Measurements from ENCODE around the gene SMG7. TPM values are rescaled to one million over a fixed set of nuclear protein-coding genes. Genes with fewer than 3 reads are reported as not detected.

Gene SMG7
- total RNA-seq, 4 donors from 2014 or later, result 30.3 to 59.9 (median 38.4) TPM

DNA sequence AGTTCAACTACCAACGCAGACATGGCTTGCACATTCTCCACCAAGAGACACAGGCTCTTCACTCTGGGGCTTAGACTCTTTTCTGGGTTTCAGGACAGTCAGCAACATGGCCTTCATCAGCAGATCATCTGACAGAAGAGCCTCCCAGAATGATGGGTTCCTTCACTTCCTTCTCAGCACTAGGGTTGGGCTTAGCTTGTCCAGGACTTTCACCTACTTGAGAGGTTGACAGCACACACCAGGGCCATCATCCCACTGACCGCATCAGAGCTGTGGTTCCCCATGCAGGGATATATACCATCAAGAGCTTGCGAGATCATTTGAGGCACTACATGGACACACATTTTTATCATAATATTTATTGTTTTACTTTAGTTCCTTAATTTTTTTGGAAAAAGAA, 128.3 kb downstream of the SMG7 start:
- DNase-seq (ENCODE audit: low spot score) (no peak), ATAC-seq (ENCODE audit: low FRiP score) (no peak)
- TF ChIP-seq, protein P1, sequence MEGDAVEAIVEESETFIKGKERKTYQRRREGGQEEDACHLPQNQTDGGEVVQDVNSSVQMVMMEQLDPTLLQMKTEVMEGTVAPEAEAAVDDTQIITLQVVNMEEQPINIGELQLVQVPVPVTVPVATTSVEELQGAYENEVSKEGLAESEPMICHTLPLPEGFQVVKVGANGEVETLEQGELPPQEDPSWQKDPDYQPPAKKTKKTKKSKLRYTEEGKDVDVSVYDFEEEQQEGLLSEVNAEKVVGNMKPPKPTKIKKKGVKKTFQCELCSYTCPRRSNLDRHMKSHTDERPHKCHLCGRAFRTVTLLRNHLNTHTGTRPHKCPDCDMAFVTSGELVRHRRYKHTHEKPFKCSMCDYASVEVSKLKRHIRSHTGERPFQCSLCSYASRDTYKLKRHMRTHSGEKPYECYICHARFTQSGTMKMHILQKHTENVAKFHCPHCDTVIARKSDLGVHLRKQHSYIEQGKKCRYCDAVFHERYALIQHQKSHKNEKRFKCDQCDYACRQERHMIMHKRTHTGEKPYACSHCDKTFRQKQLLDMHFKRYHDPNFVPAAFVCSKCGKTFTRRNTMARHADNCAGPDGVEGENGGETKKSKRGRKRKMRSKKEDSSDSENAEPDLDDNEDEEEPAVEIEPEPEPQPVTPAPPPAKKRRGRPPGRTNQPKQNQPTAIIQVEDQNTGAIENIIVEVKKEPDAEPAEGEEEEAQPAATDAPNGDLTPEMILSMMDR (IDR thresholded peaks at IDR 0.05), result no peak

DNA sequence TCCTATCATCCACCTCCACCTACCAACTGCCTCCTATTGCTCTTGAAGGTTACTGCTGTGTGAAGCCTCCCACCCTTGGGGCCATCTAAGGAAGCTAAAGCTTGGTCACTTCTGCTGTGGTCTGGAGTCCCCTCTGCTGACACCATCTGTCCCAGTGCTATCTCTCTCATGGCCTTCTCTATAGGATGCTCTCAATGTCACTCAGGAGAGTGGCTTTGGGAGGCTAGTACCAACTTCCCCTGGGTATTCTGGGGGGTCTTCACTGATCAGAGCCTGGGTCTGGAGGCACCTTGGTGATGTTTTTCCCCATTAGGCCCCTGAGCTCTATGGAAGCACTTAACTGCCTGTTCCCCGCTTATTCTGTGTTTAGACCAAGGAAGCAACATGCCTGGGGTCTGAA, 130.2 kb downstream of the SMG7 start:
- ATAC-seq (ENCODE audit: low FRiP score) (no peak), DNase-seq (ENCODE audit: low spot score) (no peak)
- TF ChIP-seq, protein P1 (IDR thresholded peaks at IDR 0.05), result no peak

Other genes with a start within 250 kb of the SMG7 start
- gene NMNAT2, start 54.1 kb upstream of the SMG7 start, total RNA-seq, result 10 to 100 TPM in 1 of 4 donors, 1 to 10 TPM in 2, under 1 TPM in 1; 0.84 to 11.3 (median 5.2) TPM
- 10 to 100 TPM; 20.4 to 85.0 (median 44.4) TPM for gene NCF2, start 118.0 kb downstream of the SMG7 start, total RNA-seq
- gene ARPC5, start 163.3 kb downstream of the SMG7 start, total RNA-seq, result 10 to 100 TPM; 68.7 to 99.2 (median 90.2) TPM
- not detected for gene APOBEC4, start 180.8 kb downstream of the SMG7 start, total RNA-seq